Non-pigmented ciliary epithelial cell (primary cell): Measurements from ENCODE around the gene HOMER3.

Experiments
- DNase-seq: peaks from one replicate; pipeline ENCODE4 v3.0.0-alpha.2; 2010; ENCODE audit warnings: low read depth

Gene HOMER3

DNA sequence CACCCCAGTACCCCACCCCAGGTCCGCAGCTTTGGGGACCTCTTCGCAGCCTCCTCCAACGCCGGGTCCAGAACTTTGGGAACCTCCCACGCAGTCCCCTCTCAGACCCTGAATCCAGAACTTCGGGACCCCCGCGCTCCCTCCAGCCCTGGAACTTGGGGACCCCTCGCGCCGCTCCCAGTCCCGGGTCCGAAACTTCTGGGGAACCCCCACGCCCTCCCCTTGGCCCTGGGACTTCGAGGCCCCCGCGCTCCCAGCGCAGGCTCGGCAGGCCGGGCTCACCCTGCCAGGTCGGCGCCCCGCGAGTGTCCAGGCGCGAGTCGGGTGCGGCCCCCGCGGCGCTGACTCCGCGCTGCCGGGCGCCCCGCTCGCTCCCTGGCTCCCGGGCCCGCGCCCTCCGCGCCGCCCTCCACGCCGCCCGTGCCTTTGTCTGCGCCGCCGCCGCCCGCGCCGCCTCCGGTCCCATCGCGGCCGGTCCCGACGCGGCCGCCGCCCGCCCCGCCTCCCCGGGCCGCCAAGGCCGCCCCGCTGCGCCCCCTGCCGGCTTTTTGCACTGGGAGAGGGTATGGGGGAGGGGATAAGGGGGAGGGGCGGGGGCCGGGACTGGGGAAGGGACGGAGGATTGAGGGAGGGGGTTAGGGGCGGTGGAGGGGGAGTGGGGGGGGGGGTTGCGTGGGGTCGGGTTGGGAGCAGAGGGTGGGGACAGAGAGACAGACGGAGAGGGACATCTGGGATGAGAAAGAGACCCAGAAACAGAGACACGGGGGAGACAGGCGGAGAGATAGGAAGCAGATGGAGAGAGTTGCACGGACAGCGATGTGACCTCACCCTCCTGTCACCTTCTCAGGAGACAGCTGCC, at the start of gene HOMER3:
HOMER3 (minus strand) TSS at position 449 of the 859 bp plus-strand sequence. CDS start 2,235 bp downstream, outside the sequence.
- no peak for DNase-seq

GRCh38 chr19:18990128-18990708, 49.2 kb upstream of the HOMER3 start:
- no peak for DNase-seq

DNA sequence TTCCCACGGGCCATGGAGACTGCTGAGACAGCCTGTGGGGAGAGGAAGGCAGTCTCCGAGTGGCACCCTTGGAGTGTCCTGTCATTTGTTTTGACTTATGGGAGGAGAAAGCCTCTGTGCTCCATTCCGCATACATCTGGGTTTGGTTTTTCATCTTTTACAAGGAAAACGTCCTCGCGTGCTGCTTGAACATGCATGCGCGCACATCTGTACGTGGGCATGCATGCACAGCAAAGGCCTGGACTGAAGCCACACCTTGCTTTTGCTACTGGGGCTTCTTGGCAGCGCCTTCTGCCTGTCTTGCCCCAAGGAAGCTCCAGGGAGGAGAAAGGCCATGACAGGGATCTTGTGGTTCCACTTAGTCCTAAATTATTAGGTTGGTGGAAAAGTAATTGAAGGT, 48.3 kb upstream of the HOMER3 start:
- no peak for DNase-seq

- no peak for DNase-seq
Measured at GRCh38 chr19:18987456-18987855, 46.4 kb upstream of the HOMER3 start.

GRCh38 chr19:18985257-18985656, 44.2 kb upstream of the HOMER3 start:
- no peak for DNase-seq

GRCh38 chr19:18984251-18984650, 43.2 kb upstream of the HOMER3 start:
- DNase-seq: no peak

- DNase-seq: no peak
Measured at GRCh38 chr19:18982669-18983068, 41.7 kb upstream of the HOMER3 start.

- DNase-seq: no peak
Measured at GRCh38 chr19:18980432-18981020, 39.5 kb upstream of the HOMER3 start.

DNA sequence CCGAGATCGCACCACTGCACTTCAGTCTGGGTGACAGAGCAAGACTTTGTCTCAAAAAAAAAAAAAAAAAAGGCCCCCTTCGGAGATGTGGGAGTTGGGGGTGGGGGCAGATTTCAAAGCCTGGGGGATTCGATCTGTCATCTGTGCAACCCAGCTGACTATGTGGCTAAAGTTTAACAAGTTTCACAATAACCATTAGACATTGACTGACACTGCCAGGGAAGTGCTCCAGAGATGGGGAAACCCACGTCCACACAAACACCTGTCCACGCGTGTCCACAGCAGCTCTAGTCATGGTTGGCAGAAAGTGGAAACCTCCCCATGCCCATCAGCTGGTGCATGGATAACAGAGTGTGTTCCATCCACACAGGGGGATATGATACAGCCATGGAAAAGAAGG, 37.6 kb upstream of the HOMER3 start:
- DNase-seq: no peak

DNA sequence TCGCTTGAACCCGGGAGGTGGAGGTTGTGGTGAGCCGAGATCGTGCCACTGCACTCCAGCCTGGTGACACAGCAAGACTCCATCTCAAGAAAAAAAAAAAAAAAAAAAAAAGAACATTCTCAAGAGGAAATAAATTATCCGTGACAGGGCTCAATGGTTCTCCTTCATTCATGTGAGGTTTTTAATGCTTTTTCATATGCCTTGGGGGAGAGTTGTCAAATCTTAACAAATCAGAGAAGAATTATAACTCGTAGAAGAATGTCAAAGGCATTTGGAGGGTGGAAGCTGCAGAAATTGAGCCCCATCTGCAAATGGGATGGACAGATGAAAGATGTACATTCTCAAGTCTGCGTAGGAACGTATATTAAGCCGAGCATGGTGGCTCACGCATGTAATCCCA, 34.9 kb upstream of the HOMER3 start:
- no peak for DNase-seq

DNA sequence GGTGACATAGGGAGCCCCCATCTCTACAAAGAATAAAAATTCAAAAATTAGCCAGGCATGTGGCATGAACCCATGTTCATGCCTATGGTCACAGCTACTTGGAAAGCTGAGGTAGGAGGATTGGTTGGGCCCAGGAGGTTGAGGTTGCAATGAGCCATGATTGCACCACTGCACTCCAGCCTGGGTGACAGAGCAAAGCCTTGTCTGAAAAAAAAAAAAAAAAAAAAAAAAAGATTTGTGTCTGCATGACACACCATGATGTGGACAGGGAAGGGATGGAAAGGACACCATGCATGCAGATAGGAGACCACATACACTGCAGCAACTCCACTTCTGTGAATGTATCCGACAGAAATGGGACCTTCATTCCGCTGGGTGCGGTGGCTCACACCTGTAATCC, 34.0 kb upstream of the HOMER3 start:
- no peak for DNase-seq

DNA sequence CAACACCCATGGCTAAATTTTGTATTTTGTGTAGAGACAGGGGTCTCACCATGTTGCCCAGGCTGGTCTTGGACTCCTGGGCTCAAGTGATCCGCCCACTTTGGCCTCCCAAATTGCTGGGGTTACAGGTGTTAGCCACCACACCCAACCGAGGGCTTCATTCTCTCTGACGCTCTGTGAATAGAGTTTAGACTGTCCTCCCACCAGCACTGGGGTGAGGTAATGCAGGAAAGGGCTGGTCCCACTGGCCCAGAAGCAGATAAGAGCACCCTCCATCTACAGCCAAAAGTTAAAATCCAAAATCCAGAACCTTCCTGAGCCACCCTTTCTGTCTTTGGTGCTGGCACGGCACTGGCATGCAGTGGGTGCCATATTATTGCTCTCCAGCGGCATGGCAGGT, 31.8 kb upstream of the HOMER3 start:
- DNase-seq: no peak

DNA sequence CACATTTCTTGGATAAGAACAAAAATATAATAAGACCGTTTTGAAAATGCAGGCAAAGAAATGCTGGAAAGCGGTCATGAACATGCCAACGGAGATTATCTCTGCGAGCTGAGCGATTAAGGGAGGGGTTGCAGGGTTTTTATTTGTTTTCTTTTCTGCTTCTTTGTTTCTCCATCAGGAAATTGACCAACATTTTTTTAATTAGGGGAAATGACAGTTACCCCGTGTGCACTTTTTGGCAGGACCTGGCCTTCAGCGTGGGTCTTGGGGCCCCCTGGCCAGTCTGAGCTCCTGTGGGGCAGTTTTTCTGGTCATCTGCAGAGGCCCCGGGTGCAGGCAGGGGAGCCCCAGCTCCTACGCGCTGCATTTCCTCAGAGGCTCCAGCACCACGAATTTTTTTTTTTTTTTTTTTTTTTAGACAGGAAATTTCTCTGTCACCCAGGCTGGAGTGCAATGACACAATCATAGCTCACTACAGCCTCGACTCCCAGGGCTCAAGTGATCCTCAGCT, 31.3 kb upstream of the HOMER3 start:
- no peak for DNase-seq

DNA sequence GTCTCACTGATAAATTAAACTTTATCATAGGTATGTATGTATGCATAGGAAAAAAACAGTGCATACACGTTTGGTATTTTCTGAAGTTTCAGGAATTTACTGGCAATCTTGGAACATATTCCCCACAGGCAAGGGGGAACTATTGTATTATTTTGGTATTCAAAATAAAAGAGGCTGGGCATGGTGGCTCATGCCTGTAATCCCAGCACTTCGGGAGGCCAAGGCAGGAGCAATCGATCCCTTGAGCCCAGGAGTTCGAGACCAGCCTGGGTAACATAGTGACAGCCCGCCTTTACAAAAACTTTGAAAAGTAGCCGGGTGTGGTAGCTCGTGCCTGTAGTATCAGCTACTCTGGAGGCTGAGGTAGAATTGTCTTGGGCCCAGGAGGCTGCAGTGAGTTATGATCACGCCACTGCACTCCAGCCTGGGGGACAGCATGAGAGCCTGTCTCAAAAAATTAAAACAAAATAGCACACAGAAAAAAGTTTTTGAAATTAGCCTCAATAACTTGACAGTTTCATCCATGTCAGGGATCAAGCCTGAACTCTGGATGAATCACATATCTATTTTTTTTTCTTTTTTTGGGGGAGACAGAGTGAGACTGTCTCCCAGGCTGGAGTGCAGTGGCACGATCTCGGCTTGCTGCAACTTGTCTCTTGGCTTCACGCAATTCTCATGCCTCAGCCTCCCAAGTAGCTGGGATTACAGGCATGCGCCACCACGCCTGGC, 29.1 kb upstream of the HOMER3 start:
- DNase-seq: no peak

DNA sequence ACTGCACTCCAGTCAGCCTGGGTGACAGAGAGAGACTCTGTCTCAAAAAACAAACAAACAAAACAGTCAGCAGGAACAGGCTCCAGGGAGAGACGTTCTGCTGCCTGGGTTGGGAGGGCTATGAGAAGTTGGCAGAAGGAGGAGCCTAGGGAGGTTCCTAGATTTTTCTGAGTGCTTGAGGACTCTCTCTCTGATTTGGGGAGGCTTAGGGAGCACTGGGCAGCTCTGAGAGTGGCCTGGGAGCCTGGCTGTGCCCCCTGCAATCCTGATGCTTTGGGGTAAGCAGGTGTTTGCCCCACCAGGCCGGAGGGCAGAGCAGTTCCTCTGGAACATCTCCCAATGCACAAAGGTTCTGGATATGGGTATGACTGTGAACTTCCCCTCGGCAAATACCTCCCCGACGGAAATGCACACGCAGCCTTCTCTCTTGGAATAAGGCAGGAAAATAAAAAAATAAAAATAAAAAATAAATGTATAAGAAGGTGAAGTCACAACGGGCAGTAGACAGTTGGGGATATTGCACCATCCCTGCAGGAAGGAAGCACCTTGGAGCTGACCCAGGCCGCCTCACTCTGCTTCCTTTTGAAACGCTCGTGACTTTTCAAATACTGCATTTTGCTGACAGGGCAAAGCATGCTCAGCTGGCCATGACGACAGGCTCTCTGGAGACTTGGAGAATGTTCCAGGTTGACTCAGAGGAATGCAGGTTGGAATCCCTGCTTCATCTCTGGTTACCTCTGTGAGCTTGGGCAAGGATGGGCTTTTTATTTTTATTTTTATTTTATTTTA, 26.5 kb upstream of the HOMER3 start:
- DNase-seq: no peak

- no peak for DNase-seq
Measured at GRCh38 chr19:18966307-18966706, 25.3 kb upstream of the HOMER3 start.

GRCh38 chr19:18964121-18964520, 23.1 kb upstream of the HOMER3 start:
- no peak for DNase-seq

DNA sequence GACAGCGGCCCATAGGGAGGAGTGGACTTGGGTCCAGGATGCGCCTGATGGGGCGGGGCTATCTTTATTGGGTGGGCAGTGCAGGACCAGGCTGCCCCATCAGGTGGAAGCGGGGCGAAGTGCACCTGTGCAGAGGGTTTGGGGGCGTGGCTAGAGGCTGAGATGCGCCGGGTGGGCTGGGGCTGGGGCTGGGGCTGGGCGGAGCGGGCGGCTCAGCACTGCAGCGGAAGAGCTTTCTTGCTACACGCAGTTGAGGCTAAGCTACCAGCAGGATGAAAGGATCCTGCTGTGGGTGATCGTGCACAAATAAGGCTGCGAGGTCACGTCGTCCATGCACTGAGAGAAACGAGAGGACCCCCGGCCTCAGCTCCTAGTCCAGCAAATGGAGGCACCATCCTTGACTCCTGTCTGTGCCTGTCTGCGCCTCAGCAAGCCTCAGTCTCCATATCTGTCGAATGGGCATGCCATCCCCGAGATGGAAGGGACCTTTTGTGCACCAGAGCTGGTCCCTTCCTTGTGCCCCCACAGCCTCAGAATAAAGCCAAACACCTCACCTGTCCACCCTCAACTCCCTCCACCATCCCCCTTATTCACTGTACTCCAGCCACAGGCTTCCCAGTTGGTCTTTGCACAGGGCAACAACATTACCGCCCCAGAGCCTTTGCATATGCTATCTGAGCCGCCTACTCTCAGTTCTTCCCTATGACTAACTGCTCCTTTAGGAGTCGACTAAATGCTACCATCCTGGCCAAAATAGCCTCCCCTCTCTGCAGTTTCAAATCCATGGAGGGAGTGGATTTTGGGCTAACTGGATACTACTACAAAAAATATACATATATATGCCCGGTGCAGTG, 21.0 kb upstream of the HOMER3 start:
- no peak for DNase-seq

GRCh38 chr19:18960370-18960769, 19.4 kb upstream of the HOMER3 start:
- no peak for DNase-seq

GRCh38 chr19:18955042-18955441, 14.0 kb upstream of the HOMER3 start:
- DNase-seq: no peak

DNA sequence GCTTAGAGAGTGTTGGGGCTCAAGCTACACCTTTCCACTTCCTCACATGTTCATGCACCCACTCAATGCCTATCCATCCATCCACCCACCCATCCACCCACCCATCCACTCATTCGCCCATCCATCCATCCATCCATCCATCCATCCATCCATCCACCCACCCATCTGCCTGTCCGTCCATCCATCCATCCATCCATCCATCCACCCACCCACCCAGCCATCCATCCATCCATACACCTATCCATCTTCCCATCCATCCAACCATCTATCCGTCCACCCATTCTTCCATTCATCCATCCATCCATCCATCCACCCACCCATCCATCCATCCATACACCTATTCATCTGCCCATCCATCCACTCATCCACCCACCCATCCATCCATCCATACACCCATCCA, 13.1 kb upstream of the HOMER3 start:
- DNase-seq: no peak
